GM12878 (cell line): Measurements from ENCODE around the gene DENND6B.
"Not testable (repeated sequence)": the region's sequence is repeated elsewhere in the genome, so short reads cannot be mapped to it uniquely, and the experiment has no call there.

Source experiments
- GABPA ChIP-seq: IDR thresholded peaks from 2 replicates; pipeline ENCODE4 v1.6.1; 2014; ENCODE audit warnings: antibody characterized with exemption, low read depth, mild to moderate bottlenecking, inconsistent platforms
- HDAC6 ChIP-seq: fragments of 200-600 bp; sonication (generic); IDR thresholded peaks from one replicate; pipeline ENCODE4 v1.8.0; 2017; ENCODE audit warnings: antibody characterized with exemption; ENCODE audit not compliant: unreplicated experiment
- KAT2A ChIP-seq: conservative IDR thresholded peaks from 2 replicates; pipeline ENCODE4 v1.6.1; 2011; ENCODE audit warnings: low read depth, low read length; ENCODE audit not compliant: control insufficient read depth
- MEF2B ChIP-seq: fragments of 450-650 bp; IDR thresholded peaks from 2 replicates; pipeline ENCODE4 v1.6.1; 2018; ENCODE audit warnings: mild to moderate bottlenecking, moderate library complexity; ENCODE audit not compliant: partially characterized antibody, poor library complexity, severe bottlenecking
- SIN3A ChIP-seq: IDR thresholded peaks from 2 replicates; pipeline ENCODE4 v1.6.1; 2012; ENCODE audit warnings: low read depth, low read length, improper control_type of control experiment
- SMC3 ChIP-seq: IDR thresholded peaks from 2 replicates; pipeline ENCODE4 v1.6.1; 2011; ENCODE audit warnings: low read length, improper control_type of control experiment, borderline replicate concordance
- TF ChIP-seq, protein P1 (sequence below): fragments of 450-650 bp; IDR thresholded peaks from 2 replicates; pipeline ENCODE4 v1.6.1; 2017; ENCODE audit warnings: antibody characterized with exemption, mild to moderate bottlenecking, moderate library complexity

DNA sequence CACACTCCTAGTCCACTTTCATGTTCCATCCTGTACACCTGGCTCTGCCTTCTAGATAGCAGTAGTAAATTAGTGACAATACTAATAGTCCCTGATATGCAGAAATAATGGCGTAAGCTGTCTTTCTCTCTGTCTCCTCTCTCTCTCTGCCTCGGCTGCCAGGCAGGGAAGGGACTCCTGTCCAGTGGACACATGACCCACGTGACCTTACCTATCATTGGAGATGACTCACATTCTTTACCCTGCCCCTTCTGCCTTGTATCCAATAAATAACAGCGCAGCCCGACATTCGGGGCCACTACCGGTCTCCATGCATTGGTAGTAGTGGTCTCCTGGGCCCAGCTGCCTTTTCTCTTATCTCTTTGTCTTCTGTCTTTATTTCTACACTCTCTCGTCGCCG, 53.0 kb downstream of the DENND6B start:
- TF ChIP-seq KAT2A, SMC3, HDAC6, SIN3A, GABPA, MEF2B: not testable (repeated sequence)
- TF ChIP-seq, protein P1, sequence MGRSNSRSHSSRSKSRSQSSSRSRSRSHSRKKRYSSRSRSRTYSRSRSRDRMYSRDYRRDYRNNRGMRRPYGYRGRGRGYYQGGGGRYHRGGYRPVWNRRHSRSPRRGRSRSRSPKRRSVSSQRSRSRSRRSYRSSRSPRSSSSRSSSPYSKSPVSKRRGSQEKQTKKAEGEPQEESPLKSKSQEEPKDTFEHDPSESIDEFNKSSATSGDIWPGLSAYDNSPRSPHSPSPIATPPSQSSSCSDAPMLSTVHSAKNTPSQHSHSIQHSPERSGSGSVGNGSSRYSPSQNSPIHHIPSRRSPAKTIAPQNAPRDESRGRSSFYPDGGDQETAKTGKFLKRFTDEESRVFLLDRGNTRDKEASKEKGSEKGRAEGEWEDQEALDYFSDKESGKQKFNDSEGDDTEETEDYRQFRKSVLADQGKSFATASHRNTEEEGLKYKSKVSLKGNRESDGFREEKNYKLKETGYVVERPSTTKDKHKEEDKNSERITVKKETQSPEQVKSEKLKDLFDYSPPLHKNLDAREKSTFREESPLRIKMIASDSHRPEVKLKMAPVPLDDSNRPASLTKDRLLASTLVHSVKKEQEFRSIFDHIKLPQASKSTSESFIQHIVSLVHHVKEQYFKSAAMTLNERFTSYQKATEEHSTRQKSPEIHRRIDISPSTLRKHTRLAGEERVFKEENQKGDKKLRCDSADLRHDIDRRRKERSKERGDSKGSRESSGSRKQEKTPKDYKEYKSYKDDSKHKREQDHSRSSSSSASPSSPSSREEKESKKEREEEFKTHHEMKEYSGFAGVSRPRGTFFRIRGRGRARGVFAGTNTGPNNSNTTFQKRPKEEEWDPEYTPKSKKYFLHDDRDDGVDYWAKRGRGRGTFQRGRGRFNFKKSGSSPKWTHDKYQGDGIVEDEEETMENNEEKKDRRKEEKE = not testable (repeated sequence)
